GM18867 (cell line): ENCODE results near the gene BPIFB2.

Experiments used
- ATAC-seq: cut with Tn5 transposase; IDR thresholded peaks from one replicate; pipeline ENCODE4 v1.9.1; 2021; ENCODE audit warnings: mild to moderate bottlenecking, moderate library complexity; ENCODE audit not compliant: unreplicated experiment

BPIFB2 gene

DNA sequence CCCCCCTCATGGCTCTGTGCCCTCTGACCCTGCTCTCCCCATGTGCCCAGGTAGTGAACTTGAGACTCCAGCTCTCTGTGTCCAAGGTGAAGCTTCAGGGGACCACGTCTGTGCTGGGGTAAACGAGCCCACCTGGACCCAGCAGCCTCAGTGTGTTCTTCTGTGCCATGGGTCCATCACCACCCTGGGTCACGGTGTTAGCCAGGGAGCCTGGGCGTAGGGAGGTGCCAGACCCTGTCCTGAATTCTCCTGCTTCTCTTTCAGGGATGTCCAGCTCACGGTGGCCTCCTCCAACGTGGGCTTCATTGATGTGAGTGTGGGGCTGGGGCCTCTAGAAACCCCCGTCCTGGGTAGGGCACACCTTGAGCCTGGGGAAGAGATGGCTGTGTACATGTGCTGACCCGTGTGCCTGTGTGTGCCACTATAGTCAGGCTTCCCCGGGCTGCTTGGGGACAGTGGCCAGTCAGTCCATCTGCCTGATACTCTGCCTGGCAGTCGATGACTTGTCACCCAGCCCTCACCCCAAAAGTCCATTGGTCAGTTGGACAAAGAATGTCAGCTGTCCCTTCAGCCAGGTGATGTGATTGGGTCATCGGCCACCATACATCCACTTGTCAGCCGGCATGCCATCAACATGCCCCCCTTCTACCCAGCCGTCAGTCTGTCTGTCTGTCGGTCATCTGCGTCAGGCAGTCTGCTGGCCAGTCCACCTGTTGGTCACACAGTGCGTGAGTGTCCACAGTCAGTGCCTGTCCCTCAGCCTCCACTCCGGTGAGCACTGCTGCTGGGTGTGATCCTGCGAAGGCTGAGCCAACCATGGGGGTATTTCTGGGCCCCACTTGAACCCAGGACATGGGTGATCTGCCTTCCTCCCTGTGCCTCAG, 13.0 kb downstream of the BPIFB2 start:
- ATAC-seq, result no peak

DNA sequence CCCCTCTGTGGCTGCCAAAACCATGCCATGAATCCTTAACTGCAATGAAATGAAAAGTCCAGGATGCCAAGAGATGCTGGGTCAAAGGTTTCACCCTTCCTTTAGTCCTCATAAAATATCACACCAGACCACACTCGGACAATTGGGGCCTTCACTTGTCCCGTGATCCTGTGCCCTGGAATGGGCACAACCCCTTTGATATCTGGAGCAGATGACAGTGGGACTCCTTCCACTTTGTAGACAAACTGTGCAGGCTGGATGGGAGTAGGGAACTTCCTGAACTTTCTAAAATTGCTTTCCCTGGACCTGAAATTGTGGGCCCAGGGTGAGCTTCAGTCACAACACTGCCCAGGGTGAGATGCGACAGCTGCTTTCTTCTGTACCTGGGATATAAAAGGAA, 14.4 kb downstream of the BPIFB2 start:
- ATAC-seq, result no peak

DNA sequence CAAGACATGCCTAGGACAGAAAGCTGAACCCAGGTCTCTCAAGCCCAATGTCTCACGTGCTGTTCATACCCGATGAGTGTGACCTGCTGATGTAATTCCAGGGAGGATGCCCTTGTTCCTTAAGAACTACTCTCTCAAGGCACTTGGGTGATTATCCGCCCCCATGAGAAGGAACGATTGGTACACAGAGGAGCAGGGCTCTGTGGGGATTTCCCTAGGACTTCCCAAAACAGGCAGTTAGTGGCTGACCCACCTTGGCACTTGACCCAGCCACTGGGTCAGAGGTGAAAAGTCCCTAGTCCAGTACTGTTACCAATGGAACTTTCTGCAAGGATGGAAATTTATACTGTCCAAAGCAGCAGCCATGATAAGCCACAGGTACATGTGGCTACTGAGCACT, 14.8 kb downstream of the BPIFB2 start:
- no peak for ATAC-seq

DNA sequence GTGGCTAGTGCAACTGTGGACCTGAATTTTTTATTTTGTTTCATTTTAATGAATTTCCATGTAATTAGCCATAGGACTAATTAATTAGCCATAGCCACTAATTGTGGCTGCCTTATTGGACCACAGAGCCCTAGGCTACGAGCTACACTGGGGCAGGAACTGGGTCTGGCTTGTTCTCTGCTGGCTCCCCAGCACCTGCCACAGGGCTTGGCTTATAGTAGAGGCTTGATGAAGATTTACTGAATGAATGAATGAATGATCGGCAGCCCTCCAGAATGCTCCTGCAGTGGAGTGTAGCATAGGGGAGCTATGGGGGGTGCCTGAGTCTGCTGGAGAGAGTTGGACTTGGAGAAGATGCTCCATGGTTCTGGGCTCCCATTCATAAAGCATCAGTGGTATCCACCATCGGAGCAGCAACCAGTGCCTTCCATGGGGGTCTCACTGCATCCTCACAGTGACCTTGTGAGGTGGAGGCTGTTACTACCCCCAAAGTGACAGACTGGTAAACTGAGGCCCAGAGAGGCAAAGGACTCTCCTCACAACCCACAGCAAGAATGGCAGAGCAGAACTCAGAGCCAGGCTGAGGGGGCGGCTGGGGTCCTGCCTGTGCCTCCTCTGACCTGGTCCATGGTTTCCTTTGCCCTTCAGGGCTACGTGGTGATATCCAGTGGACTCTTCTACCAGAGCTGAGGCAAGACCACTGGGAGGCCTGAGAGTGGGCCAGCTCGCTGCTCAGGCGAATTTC, 15.4 kb downstream of the BPIFB2 start:
- ATAC-seq, result no peak

DNA sequence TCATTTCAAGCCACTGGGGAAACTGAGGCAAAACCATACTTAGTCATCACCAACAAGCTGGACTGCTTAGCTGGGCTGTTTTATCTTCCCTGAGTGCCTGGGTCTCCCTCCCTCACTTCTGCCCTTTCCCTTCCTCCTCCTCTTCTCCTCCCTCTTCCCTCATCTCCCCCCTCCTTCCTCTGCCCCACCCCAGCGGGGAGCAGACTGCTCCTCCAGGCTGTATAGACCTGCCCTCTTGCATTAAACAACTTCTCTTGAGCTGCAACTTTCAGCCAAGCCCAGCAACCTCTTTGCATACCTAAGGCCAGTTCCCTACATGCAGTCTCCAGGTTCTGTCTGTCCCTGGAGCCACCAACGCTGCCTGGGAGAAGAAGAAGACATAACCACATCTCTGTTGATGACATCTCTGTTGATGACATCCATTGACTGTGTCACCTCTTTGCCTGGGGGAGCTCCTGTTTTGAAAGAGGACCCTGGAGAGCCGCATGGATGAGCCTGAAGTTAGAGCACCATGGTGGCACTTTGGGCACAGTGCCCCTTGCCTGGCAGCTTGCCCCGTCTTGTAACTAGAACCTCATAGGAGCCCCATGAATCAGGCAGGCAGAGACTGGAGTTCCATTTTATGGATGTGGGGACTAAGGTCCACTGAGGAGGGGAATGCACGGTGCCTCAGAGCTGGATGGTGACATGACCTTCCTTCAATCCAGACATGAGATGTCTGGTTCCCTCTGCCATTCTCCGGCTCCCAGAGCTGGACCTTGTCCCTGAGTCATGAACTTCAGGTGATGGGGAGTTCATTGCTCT, 16.1 kb downstream of the BPIFB2 start:
- ATAC-seq, result no peak

DNA sequence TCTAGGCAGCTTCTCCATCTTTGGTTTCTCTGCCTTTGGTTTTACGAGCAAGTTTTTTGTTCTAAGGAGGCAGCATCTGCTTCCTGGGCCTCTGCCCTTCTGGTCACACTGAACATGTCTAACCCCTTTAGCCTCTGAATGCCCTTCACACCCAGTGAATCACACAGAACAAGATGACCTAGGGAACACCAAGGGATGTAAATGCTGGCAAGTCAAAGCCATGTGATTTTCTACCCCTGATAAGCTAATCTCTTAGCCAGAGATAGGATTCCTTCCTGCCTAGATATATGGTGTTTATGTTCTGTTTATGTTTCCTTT, 16.7 kb downstream of the BPIFB2 start:
- ATAC-seq, result no peak

DNA sequence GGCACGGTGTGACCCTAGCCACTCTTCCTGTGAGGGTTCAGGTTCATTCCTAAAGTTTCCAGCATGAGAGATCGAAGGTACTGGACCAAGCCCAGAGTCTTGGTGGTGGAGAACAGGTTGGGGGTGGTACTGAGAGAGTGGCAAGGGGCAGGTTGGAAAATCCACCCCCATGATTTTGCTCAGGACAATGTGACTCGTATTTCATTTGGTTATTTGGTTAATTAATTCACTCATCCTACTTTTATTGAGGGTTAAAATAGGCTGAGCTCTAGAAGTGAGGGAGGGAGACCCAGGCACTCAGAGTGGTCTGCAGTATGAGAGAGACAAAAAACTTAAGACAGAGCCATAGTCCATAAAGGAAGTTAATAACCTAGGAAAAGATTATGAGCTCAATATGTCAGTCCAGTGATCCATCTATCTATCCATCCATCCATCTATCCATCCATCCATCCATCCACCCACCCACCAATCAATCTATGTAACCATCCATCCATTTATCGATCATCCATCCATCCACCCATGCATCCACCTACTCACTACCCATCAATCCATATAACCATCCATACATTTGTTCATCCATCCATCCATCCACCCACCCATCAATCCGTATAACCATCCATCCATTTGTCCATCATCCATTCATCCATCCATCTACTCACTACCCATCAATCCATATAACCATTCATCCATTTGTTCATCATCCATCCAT, 17.3 kb downstream of the BPIFB2 start:
- ATAC-seq, result no peak

DNA sequence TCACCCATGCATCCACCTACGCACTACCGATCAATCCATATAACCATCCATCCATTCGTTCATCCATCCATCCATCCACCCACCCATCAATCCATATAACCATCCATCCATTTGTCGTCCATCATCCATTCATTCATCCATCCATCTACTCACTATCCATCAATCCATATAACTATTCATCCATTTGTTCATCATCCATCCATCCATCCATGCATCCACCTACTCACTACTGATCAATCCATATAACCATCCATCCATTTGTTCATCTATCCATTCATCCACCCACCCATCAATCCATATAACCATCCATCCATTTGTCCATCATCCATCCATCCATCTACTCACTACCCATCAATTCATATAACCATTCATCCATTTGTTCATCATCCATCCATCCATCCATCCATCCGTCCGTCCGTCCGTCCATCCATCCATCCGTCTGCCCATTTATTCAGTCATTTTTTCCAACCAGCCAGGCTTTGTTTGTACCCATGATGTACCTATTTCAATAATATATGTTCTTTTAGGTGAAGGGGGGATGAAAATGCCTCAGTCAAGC, 17.9 kb downstream of the BPIFB2 start:
- ATAC-seq, result no peak

DNA sequence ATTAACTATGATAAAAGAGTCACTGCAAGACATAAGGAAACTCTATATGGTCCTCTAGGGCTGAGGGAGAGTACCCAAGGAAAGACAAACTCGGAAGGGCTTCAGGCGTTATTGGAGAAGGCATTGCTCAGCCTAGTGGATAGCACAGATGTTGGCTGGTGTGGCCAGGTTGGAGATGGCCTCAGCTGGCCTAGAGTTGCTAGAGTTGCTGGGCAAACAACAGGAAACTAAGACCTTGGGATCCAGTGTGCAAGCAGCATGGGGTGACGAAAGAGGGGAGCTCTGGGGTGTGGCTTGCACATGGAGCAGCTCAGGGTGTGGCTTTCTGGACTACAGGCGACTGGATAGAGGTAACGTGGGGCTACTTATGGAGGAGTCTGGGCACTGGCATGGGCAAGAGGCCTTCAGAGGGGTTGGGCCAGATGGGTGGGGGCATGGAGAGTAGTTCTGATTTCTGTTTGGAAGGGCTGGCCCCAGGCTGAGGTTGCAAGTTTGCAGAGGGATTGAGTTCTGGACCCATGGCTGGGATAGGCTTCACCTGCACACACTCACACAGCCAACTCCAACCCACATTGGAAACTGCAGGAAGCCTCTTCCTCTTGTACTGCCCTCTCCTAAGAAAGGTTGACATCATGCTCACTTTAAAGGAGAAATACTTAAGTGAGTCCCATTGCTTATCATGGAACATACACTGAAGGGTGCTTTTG, 18.7 kb downstream of the BPIFB2 start:
- no peak for ATAC-seq

DNA sequence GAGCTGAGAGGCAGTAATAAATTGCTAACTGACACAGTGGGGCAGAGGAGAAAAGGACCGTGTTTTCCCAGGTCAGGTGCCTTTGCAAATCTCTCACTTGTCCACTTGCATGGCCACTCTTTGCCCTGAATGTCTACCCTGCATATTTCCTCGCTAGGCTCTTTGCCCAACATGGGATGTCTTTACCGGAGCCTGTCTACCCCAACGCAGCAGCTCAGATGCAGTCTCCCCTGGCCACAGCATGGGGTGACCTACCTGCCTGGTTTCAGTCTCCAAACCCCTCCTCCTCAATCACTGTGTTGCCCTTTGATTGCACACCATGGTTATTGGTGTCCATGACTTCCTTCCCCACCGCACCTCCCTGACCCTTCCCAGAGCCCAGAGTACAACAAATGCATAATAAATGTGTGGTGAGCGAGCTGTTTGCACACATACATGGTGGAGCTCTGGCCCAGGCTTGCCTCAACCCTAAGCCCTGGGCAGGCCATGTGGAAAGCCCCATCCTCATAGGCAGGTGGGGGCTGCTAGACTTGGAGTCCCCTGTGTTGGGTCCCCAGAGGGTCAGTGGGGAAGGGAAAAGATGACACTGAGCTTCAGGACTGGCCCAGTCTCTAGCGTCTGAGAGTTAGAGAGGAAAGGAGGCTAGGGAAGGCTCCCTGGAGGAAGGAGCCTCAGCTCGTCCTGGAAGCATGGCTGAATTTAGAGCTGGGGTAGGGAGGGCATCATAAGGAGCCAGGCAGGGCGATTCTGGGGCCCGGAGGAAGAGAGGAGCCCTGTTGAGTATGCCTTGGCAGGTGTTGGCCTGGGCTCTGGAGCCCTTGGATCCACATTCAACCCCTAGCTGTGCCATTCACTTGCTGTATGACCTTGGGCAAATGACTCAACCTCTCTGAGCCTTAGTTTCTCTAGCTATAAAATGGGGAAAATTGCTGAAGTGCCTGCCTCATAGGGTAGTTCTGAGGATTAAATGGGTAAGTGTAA, 19.6 kb downstream of the BPIFB2 start:
- no peak for ATAC-seq

DNA sequence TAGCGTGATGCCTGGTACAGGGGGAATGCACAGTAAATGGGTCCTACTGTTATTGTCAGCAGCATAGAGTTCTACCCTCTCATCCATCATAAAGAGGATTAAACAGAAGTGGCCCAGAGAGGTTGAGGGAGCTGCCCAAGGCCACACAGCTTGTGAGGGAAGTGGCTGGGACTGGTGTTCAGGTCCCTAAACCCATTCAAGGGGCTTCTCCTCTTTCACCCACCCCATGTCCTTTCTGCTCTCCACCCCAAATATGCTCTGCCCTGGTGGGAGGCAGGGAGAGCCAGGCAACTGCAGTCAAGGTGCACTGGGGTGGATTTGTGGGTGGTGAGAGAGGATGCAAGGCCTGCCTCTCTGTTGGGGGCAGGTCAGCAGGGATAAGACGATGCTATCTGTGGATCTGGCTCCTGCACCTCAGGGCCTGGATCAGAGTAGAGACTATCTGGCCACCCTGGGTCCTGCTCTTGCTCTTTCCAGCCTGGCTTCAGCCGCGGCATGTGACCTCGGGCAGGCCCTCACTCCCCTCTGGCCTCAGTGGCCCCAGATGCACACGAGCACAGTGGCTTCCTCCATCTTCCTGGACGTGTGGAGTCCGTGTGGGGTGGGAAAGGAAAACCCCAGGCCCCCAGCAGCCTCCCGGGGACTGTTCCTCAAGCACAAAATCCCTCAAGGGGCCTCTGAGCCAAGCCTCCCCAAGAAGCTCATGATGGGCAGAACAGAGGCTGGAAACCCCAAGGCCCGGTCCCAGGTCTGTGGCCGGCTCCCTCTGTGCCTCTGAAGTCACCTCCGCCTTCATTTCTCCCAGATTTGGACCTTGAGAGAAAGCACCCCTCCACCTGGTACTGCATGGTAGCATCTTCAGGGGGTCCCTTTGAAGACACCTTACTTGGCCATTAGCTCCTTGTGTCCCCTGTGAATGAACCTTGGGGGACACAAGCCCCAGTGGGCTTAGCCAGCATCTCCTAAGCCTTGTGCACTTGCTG, 20.6 kb downstream of the BPIFB2 start:
- no peak for ATAC-seq

DNA sequence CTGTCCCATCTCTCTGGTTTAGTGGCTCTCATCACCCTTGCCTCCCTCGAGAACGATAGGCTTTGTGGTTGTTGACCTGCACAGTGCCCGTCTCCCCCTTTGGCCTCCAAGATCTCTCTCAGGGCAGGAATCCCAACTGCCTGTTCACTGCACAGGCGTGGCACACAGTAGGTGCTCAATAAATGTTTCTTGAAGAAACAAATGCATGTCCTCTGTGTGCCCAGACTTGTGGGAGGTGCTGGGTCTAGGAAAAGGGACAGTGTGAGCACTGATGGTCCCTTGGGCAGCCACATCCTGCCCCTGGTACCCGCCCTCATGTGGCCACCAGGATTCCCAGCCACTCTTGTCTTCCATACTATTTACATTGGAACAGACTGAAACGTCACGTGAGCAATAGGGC, 21.4 kb downstream of the BPIFB2 start:
- ATAC-seq, result no peak

DNA sequence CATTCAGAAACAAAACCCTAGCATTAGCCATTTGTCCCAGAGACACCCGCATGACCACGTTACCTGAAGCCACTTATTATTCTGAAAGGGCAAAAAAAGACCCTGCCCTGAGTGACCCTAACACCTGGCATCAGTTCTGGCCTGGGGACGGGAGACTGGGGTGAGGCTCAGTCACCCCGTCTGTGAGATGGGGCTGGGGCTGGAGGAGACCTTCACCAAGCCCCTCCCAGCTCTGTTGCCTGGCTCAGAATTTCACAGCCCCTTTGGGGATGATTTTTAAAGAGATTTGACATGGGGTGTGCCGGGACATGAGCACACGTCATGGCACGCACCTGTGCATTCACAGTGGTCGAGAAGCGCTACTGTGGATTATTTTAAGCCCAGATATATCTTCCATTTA, 22.6 kb downstream of the BPIFB2 start:
- no peak for ATAC-seq

DNA sequence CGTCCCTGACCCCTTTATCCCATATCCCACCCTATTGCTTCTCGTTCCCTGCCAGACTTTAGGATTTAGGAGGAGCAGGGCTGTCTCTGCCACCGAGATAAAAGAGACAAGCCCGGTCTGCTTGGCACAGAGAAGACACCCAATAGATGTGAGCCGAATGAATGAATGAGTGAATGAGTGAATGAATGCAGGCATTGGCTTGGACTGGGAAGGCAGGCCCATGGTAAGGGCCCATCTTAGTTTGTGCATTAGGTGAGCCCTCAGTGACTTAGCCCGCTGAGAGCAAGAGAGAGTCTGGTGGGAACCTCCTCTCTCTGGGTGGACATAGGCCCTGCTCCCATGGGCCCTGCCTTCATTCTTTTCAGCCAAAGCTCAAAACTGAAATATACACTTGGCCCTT, 23.1 kb downstream of the BPIFB2 start:
- ATAC-seq, result no peak

DNA sequence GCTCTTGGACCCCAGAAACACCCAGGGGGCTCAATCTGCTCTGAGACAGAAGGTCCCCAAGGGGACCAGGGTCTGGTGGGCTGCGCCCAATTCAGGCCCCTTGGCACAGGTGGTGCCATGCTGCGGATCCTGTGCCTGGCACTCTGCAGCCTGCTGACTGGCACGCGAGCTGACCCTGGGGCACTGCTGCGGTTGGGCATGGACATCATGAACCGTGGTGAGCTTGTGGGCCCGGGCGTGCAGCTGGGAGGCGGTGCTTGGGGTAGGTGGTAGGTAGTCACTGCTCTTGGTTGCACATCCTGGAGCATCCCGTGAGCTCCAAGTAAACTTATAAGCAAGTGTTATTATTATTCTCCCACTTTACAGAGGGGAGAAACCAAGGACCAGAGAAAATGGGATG, 24.0 kb downstream of the BPIFB2 start, which contains the start of gene BPIFB6:
Gene BPIFB6, plus strand, starts transcription at position 118 of the 400 bp plus-strand sequence. Its CDS starts 0 bp downstream, at position 118.
- no peak for ATAC-seq

DNA sequence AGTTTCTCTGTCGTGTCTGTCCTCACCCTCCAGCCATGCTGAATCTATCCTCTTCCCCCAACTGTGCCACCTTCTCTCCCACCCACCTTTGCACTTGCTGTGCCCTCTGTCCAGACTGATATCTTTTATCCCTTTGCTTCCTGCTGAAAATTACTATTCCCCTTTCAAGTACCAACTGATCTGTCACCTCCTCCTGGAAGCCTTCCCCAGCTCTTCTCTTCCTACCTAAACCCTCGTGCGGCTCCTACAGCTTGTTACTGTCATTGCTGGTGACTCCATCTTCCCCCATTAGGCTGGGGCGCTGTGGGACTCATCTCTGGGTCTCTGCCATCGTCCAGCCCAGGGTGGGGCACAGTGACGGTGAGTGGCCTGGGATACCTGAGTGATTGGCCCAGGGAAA, 25.1 kb downstream of the BPIFB2 start:
- no peak for ATAC-seq

DNA sequence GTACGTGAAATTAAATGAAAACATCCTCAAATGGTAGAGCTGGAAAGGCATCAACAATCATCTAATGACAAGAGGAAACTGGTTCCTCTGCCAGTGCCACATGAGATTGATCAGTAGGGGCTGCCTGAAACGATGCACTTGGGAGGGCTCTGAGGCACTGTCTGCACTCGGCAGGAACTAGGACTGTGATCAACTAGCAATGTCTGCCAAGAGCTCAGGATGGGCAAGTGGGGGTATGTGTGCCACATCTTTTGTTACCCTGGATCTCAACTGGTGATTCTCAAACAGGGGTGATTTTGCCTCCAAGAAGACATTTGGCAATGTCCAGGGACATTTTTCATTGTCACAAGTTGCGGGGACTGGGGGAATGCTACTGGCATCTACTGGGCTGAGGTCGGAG, 25.9 kb downstream of the BPIFB2 start:
- ATAC-seq, result no peak

DNA sequence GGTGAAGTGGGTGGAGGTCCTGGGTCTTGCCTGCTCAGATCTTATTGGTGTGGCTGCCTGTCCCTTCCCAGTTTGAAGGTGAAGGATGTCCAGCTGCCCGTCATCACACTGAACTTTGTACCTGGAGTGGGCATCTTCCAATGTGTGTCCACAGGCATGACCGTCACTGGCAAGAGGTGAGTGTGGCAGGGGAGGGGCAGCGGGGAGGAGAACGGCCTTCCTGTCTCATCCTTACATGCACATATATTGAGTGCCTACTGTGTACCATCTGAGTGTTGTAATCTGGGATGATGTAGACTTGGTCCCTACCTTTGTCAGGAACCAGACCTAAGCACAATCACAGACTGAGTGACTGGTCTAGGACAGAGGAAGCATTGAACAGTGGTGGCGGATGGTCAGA, 26.6 kb downstream of the BPIFB2 start:
- ATAC-seq, result no peak
